GM12878 (cell line): ENCODE results near the gene ASIC2. TPM values are rescaled to one million over a fixed set of nuclear protein-coding genes. Genes with fewer than 3 reads are reported as not detected.

Experiments used
- ATF3 ChIP-seq: IDR thresholded peaks from 2 replicates; pipeline ENCODE4 v1.6.1; 2011; ENCODE audit warnings: low read depth, mild to moderate bottlenecking, low read length, moderate library complexity, borderline replicate concordance; ENCODE audit errors: extremely low read depth
- CEBPZ ChIP-seq: fragments of 150-350 bp; IDR thresholded peaks from 2 replicates; pipeline ENCODE4 v1.6.1; 2016; ENCODE audit warnings: low read depth, low read length
- HCFC1 ChIP-seq: fragments of 150-350 bp; IDR thresholded peaks from 2 replicates; pipeline ENCODE4 v1.6.1; 2014; ENCODE audit warnings: low read length
- IKZF2 ChIP-seq, 2 experiments: fragments of 450-650 bp; IDR thresholded peaks; 2 replicates each; pipeline ENCODE4 v1.6.1; 2017; ENCODE audit warnings: mild to moderate bottlenecking in 2 of 2, moderate library complexity in 2 of 2
- USF1 ChIP-seq: IDR thresholded peaks from 2 replicates; pipeline ENCODE4 v1.6.1; 2011; ENCODE audit warnings: borderline replicate concordance, low read depth, mild to moderate bottlenecking, moderate library complexity, mixed read lengths, low read length; ENCODE audit not compliant: insufficient read depth; ENCODE audit errors: extremely low read length
- ZNF687 ChIP-seq: fragments of 450-650 bp; IDR thresholded peaks from 2 replicates; pipeline ENCODE4 v1.6.1; 2017; ENCODE audit warnings: mild to moderate bottlenecking, moderate library complexity
- polyA plus RNA-seq, 11 experiments: library from polyadenylated mRNA; depleted of rRNA in 4 of 11; unstranded in 6 of 11; stranded (reverse) in 5 of 11; fragments of >200 nt; fragmentation: Nextera tagmentation in 4 of 11; fragmentation: Illumina TruSeq in 1 of 11; extraction: Ambion mirVana in 4 of 11; extraction: Trizol in 1 of 11; gene quantifications; 1 replicate in 1 of 11; 2 replicates in 10 of 11; pipeline versions ENCODE4 v1.2.1 to v1.2.3, GENCODE V29; 2011 to 2016; ENCODE audit warnings: inconsistent platforms in 2 of 11, missing spikeins in 2 of 11, low read depth in 1 of 11
- total RNA-seq, 4 experiments: library from RNA; depleted of rRNA in 3 of 4; stranded (reverse); fragments of >200 nt in 3 of 4; fragmentation: Illumina TruSeq in 1 of 4; extraction: Trizol in 1 of 4; gene quantifications; 2 replicates each; pipeline versions ENCODE4 v1.2.1 to v1.2.3, GENCODE V29; 2013 to 2021

Gene ASIC2
- total and polyA plus RNA-seq, 10 of the 15 experiments (the other 5 are each of a cell fraction or from before 2014, with no cell fraction given) = not detected

GRCh38 chr17:33013596-33014375, 279.3 kb downstream of the ASIC2 start (continued):
- no peak for TF ChIP-seq ZNF687
- TF ChIP-seq ATF3 = no peak
- TF ChIP-seq USF1 = no peak
- TF ChIP-seq IKZF2 (IDR thresholded peaks at IDR 0.05) = no peak
- no peak for TF ChIP-seq CEBPZ
- no peak for TF ChIP-seq HCFC1
